ENCODE results near the gene CRTAC1. TPM values are rescaled to one million over a fixed set of nuclear protein-coding genes. Genes with fewer than 3 reads are reported as not detected.
A peak's percentile ranks its signal among the peaks of the same experiment; 100 is the strongest.
"Not testable (repeated sequence)": the region's sequence is repeated elsewhere in the genome, so short reads cannot be mapped to it uniquely, and the experiment has no call there.

Gene CRTAC1
- total RNA-seq, 1 donor: not detected

GRCh38 chr10:97842656-97843280 lies 187.7 kb downstream of the CRTAC1 start:
- DNase-seq (ENCODE audit: low read depth): peak; percentile 59
- no peak for TF ChIP-seq CTCF (IDR thresholded peaks at IDR 0.05; ENCODE audit: insufficient read depth, low read length)
- H3K4me3 ChIP-seq (ENCODE audit: low read depth, low read length): no peak overlapping the region

GRCh38 chr10:97842114-97842513 lies 188.3 kb downstream of the CRTAC1 start:
- H3K4me3 ChIP-seq (ENCODE audit: low read depth, low read length); DNase-seq (ENCODE audit: low read depth): not testable (repeated sequence)

DNA sequence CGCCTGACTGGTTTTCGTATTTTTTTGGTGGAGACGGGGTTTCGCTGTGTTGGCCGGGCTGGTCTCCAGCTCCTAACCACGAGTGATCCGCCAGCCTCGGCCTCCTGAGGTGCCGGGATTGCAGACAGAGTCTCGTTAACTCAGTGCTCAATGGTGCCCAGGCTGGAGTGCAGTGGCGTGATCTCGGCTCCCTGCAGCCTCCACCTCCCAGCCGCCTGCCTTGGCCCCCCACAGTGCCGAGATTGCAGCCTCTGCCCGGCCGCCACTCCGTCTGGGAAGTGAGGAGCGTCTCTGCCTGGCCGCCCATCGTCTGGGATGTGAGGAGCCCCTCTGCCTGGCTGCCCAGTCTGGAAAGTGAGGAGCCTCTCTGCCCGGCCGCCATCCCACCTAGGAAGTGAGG lies 189.3 kb downstream of the CRTAC1 start:
- not testable (repeated sequence) for DNase-seq (ENCODE audit: low read depth); H3K4me3 ChIP-seq (ENCODE audit: low read depth, low read length)

- no peak overlapping the region for H3K4me3 ChIP-seq (ENCODE audit: low read depth, low read length)
- no peak for DNase-seq (ENCODE audit: low read depth)
- TF ChIP-seq CTCF (IDR thresholded peaks at IDR 0.05; ENCODE audit: insufficient read depth, low read length): no peak
Observed at GRCh38 chr10:97838091-97838490, 192.3 kb downstream of the CRTAC1 start.

GRCh38 chr10:97836446-97836845 lies 194.0 kb downstream of the CRTAC1 start:
- TF ChIP-seq CTCF (IDR thresholded peaks at IDR 0.05; ENCODE audit: insufficient read depth, low read length): no peak
- no peak overlapping the region for H3K4me3 ChIP-seq (ENCODE audit: low read depth, low read length)

GRCh38 chr10:97831259-97831658 lies 199.2 kb downstream of the CRTAC1 start:
- DNase-seq (ENCODE audit: low read depth): no peak
- no peak for TF ChIP-seq CTCF (IDR thresholded peaks at IDR 0.05; ENCODE audit: insufficient read depth, low read length)

More at GRCh38 chr10:97836446-97836845, 194.0 kb downstream of the CRTAC1 start:
- no peak for DNase-seq (ENCODE audit: low read depth)

DNA sequence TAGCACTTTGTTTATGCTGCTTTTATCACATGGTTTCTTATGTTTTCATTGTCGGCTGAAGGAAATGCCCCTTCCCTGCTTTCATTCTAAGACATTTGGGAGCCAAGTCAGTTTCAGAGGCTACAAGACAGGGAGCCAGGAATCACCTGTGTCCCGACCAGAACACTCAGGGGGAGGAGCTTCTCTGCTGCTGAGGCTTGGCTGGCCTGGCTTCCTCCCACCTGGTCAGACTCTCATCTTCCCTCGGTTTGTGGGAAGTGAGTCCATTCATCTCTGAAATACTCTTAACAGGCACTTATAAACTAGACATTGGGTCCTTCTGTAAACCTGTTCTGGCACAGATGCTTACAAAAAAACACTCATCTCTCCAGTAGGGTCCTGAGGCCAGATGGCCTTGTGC lies 200.4 kb downstream of the CRTAC1 start:
- H3K4me3 ChIP-seq (ENCODE audit: low read depth, low read length): no peak overlapping the region
- TF ChIP-seq CTCF (IDR thresholded peaks at IDR 0.05; ENCODE audit: insufficient read depth, low read length): no peak
- DNase-seq (ENCODE audit: low read depth): no peak

More at GRCh38 chr10:97831259-97831658, 199.2 kb downstream of the CRTAC1 start:
- H3K4me3 ChIP-seq (ENCODE audit: low read depth, low read length): no peak overlapping the region

GRCh38 chr10:97828721-97829120 lies 201.7 kb downstream of the CRTAC1 start:
- DNase-seq (ENCODE audit: low read depth): no peak
- no peak for TF ChIP-seq CTCF (IDR thresholded peaks at IDR 0.05; ENCODE audit: insufficient read depth, low read length)
- no peak overlapping the region for H3K4me3 ChIP-seq (ENCODE audit: low read depth, low read length)

Data from fibroblast of the aortic adventitia (primary cell).